GM18520 (cell line): ENCODE results near the gene RTN4RL1.
"Not testable (repeated sequence)": the region's sequence is repeated elsewhere in the genome, so short reads cannot be mapped to it uniquely, and the experiment has no call there.

Experiments
- ATAC-seq: cut with Tn5 transposase; IDR thresholded peaks from one replicate; pipeline ENCODE4 v1.9.1; 2021; ENCODE audit not compliant: unreplicated experiment

RTN4RL1 gene

DNA sequence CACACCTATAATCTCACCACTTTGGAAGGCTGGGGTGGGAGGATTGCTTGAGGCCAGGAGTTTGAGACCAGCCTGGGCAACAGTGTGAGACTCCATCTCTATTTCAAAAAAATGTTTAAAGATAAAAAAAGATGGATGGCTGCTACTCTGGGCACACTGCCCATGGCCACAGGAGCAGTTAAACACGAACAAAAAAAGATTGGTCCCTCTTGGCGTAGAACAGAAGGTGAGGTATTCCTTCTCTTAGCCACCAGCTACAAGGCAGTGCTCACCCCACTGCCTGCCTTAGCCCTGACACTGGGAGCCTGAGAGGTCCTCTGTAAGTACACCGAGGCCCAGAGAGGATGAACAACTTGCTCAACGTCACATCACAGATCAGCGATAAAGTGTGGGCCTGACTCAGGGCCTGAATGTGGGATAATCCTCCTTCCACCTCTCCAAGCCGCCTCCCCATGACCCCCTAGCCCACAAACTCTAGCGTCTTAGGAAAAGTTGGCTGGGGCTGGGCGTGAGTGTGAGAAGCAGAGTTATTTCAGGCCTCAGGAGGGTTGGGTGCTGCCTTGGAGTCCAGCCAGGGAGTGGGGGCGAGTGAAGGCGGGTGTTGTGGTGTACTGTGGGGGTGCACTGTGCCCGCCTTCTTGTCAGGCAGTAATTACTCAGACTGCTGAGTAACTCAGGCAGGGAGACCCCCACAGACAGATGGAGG lies 2.5 kb upstream of the RTN4RL1 start:
- ATAC-seq: no peak

DNA sequence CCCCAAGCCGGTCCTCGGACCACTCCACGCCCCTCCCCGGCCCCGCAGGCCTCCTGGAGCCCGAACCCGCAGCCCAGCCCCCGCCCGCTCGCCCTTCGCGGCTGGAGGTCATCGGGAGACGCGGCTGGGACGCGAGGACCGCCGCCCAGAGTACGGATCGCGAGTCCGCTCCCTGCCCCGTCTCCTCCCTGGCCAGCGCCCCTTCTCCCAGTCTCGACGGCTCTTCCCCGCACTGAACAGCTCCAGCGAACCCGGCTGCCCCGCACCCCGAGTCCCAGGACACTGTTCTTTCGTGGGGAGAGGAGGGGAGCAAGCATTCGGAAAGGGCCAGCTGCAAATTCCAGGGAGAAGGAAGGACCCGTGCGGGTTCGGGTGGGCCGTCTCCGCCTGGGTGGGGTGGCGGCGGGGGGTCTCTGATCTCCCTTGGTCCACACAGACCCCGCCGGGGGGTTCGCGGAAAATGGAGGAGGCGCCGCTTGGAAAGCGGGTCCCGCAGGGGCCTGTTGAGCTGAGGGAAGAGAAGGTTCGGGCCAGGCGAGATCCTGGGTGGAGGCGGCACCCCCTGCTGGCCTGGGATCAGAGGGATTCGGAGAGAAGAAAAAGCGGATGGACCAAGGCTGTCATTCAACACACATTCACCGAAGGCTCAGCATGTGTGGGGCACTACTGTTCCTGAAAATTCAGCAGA lies 632 bp upstream of the RTN4RL1 start:
- no peak for ATAC-seq

DNA sequence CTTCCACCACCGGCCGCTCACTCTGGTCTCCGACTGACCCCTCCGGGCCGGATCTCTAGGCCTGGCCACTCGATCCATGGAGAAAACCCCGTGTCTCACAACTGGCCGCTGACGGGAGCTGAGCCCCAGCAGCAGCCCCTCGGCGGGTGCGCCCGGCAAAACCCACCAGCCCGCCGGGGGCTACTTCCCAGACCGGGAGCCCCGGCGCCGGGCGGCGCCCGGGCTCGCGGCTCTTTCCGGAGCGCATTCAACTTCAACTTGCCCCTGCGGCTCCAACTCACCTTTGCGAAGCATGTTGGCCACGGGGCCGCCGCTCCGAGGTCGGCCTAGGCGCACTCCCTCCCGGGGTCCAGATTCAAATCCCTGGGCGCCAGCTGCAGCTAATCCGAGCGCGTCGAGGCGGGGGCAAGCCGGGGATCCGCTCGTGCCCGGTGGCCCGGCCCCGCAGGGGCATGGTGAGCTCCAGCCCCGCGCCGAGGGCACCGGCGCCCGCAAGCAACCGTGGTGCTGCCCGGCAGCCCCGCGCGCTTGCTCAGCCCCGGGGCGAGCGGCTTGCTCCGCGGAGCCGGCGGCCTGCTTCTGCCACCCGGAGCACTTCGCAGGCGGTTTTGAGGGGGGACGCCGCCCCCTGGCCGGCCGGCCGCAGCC lies 438 bp downstream of the RTN4RL1 start:
- ATAC-seq: no peak

DNA sequence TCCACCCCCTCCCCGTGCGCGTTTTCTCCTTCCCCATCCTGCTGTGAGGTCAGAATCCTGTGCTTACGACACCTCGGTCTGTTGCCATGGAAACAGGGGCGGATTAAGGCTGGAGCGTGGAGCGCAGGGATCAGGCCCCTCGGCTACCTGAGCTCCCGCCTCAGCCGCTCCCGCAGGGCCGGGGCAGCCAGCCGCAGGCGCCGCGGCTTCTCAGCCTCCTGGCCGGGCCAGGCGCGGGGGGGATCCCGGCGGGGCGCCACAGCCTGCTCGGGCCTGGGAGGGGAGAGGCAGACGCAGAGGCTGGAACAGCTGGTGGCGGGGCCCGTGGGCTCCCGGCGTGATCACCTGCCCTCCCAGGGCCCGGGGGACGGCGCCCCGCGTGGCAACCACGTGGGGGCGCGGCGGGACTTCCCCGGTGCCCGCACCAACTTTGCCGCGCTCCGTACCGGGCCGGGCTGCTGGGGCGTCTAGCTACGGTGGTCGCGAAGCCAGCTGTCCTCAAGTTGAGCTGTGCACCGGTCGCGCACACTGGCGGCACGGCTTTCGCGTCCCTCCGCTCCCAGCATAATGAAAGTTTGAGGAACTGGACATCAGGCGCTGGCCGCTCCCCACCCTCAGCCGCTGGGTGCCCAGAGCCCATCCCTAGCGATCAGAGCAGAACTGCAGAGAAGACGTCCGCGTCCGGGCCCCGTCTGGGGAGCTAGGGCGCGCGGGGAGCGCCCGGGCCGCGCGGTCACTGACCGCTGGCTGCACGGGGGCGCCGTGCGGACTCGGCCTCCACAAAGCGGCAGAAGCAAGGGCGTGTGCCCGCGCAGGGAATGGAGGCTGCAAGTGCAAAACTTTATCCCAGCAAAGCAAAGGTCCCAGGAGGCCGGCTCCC lies 1.2 kb downstream of the RTN4RL1 start:
- no peak for ATAC-seq

DNA sequence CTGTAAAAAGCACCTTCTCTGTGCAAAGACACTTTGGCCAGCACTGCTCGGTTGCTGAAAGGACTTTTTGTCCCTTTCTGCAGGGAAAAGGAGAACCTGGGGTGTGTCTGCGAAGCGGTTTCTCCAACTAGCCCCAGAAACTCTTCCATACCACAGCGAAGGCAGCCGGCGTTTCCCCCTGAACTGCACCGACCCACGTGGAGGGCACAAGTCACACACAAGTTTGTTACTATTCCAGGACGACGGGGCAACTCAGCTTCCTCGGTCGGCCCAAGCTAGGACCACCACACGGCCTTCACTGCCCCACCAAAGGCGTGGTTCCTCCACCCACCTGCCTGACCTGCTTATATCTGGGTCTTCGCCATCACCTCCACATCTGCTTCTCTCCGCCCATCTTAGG lies 1.9 kb downstream of the RTN4RL1 start:
- ATAC-seq: no peak

DNA sequence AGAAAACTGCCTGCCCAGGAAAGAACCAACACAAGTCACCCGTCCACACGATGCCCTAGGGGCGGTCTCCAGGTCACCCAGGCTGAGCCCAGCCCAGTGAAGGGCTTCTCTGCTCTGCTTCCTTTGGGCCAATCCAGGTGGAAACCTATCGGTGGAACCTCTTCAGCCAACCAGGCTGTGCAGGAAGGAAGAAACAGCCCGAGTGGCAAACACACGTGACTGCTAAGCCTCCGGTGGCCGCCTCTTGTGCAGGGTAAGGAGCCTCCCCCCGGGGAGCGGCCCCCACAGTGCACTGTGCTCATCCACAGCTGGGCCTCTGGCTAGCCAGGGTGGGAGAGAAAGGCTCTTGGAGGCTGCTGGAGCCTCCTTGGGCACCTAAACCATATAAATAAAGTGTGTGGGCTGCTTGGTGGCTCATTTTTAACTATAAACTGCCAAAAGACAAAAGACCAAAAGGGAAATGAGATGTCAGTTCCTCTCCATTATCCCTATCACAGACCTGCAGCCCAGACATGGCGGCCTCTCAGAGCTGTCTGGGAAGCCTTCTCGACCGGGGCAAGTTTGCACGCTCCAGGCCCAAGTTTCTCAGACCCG lies 2.4 kb downstream of the RTN4RL1 start:
- no peak for ATAC-seq

DNA sequence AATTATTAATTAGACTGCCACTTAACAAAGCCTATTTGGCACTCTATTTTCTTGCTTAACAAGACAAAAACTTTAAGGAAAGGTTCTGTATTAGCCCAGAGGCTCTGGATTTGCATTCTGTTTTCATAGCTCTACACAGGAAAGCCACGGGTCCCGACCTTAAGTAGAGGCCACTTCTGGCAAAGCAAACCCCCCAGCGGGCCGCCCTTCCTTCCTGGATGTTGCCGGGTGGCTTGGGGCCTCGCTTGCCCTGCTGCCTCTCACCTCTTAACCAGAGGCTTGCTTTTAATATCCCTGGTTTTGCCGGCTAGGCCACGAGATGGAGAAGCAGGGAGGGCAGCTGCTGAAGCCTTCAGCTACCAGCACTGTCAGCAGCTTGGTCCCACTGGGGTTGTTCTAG lies 4.4 kb downstream of the RTN4RL1 start:
- ATAC-seq: no peak

DNA sequence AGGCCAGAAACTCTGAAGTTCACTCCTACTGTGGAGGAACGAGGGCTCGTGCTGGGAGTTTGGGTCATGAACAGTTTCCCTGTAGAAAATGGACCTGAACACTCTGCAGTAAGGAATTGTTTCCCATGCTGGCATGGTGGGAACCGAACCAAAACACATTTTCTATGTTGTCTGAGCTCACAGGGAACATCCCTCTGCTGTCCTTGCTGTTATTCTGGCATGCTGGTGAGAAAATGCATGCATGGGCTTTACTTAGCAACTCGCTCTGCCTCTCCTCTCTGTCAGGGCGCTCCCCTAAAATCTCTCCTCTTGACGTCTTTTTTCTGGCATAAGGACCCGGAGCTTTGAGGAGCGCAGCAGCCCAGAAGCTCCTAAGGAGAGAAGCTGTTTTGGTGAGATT lies 5.4 kb downstream of the RTN4RL1 start:
- ATAC-seq: no peak

DNA sequence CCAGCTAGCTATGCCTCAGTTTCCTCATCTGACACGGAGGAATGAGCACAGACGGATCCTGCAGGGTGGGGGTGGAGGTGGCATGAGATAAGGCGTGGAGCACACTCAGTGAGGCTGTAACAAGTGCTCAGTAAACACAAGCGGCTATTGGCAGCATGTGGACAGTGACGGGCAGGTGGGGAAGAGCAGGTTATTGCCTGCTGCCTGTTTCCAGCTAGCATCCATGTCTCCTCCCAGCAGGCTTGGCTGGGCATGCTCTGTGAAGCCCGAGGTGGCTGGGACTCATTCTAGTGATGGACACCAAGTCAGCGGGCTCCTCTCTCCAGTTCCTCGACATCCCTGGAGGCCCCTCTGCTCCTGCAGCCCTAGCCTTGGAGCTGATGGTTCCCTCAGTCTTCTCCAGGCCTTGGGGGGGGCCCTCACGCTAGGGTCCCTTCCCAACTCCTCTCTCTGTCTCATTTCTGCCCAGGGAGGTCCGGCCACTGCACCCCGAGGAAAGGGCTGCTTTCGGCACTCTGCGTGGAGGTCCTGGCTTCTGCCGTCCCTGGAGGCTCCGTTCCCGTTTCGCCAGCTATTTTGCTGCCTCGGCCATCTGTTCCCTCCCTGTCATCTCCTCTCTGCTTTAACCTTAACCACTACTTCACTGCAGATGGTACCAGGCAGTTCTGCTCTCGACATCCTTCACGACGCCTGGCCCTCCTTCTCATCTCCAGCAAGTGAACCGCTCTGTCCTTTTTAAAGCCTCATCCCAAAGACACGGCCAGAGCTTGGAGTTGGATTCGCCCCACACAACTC lies 6.2 kb downstream of the RTN4RL1 start:
- ATAC-seq: no peak

DNA sequence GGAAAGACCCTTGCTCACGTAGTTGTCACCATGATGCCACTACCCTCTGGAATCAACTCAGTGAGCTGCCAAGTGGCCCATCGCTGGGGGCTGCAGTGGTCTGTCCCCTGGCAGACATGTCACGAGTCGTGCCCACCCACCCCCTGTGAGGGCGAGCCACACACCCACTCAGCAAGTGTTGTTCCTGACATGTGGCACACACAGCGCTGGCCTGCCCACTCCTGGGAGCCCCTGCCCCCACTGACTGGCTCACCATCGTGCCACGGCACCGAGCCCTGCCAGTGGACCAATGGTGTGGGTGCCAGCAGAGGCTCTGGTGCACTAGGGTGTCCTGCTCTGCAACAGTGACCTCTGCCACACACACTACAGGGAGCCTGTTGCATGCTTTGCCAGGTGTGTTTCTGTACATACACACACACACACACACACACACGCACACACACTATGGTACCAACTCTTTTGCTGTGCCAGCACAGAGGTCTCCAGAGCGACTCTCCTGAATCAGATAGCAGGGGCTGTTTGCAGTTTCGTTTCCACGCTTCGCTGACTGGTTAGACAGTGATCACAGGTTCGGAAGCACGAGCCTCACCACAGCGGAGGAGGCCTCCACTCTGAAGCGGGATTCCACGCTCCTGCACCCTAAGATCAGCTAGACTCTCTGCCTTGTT lies 7.7 kb downstream of the RTN4RL1 start:
- no peak for ATAC-seq

DNA sequence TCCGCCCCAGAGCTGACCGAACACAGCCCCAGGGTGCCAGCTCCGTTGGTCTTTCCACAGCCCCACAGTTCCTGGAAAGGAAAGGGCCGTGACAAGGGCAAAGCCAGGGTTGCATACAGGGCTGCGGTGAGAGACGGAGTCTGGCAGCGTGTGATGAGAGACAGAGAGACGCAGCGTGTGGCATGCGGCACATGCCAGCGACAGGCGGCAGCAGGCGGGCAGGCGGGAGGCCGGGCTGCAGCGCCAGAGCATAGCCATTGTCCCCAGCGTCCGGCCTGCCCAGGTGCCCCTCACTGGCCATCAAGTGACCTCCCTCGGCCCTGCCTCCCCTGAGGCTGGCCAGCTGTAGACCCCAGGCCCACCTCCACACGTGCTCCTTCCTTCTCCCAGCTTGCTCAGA lies 8.6 kb downstream of the RTN4RL1 start:
- no peak for ATAC-seq

DNA sequence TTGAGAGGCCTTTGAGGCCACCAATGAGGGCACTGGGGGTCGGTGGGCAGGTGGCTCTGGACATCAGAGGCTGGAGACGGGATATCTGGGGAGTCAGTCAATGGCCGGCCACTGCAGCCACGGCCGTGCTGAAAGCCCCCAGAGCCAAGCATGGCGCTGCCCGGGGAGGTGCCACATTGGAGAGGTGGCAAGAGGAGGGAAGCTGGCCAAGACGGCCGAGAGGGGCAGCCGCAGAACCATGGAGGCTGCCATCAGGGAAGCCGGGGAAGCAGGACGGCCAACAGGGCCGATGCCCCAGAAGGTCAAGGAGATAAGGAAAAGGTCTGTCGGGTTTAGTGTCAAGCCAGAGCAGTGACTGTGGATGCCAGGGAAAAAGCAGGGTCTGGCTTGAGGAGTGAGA lies 9.8 kb downstream of the RTN4RL1 start:
- ATAC-seq: no peak

DNA sequence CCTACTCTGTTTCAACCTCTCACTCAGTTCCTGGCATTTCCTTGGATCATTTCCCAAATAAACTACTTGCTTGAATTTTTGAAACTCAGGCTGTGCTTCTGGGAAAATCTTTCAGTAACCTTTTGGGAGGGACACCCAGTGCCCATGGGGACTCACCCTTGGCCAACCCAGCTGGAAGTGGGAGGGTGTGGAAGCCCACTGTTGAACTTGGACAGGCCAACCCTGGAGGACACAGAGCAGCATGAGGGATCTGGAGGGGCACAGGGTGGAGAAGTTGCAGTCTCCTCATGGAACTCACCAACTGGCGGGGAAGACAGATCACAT lies 11.2 kb downstream of the RTN4RL1 start:
- no peak for ATAC-seq

DNA sequence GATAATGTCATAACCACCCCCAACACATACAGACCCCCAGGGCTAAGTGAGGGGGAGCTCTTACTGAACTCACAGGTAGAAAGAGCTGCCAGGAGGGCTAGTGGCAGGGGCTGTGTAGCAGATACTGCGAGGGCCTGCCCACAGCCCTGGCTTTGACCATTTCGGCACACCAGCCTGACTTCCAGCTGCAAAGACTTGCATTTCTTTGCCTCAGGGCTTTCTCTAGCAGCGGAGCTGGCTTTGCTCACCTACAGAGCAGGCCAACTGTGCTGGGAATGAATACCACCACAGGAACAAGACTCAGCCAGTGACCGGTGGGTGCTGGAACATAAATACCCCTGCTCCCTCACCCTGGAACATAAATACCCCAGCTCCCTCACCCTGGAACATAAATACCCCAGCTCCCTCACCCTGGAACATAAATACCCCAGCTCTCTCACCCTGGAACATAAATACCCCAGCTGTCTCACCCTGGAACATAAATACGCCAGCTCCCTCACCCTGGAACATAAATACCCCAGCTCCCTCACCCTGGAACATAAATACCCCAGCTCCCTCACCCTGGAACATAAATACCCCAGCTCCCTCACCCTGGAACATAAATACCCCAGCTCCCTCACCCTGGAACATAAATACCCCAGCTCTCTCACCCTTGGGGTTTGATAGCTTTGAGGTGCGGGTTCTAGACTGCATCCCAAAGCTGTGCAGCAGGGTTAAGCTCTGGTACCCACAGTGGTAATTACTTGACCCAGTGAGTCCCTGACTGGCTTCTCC lies 11.7 kb downstream of the RTN4RL1 start:
- not testable (repeated sequence) for ATAC-seq

DNA sequence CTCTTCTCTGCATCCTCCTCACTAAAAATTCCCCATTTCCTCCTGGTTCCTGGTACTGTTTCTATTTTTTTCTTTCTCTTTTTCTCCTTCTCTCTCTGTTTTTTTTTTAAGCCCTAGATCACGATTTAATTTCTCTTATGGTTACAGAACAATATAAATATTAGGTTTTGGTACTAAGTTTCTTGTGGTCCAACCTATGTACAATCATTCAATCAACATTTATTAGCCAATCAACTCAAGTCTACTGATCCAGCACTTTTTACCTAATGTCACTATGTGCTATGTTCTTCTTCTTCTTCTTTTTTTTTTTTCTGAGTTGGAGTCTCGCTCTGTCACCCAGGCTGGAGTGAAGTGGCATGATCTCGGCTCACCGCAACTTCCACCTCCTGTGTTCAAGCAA lies 12.6 kb downstream of the RTN4RL1 start:
- no peak for ATAC-seq

DNA sequence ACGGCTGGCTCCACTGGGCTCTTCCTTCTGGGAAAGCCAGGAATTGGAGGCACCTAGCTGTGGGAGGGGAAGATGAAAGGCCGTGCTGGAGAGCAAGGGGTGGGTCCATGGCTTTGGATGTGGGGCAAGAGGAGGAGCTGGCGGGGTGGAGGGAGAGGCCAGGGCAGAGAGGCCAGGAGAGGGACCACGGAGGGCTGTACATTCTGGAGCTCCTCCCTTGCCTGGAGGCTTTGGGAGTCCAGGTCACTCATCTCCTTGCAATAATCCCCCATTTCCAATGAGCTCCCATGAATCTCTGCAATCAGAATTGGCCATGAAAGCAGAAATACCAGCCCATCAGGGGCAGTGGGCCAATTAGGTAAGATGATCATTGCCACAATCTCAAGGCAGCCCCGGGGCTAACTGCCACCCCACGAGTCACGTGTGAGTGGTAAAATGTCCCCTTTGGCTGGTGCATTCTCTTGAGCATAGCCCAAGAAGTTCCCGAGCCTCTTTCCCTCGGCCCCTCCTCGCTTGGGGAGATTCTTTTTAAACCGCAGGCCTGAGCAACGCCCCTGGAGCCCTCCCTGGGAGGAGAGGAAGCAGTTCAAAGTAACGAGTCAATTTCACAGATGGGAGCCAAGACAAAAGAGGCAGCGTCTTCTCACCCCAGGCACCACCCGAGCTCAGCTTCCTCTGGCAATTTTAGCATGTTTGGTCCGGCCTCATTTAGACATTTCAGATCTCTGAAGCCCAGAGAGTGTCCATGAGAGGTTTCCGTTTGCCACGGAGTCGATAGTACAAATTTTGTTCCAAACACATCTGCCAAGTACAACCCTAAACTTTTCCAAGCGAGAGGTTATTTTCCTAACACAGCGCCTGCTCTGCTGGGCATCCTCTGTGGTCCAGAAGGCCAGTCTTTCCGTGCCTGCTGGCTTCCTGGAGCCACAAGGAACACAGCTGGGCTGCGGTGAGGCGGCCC lies 13.4 kb downstream of the RTN4RL1 start:
- ATAC-seq: no peak

DNA sequence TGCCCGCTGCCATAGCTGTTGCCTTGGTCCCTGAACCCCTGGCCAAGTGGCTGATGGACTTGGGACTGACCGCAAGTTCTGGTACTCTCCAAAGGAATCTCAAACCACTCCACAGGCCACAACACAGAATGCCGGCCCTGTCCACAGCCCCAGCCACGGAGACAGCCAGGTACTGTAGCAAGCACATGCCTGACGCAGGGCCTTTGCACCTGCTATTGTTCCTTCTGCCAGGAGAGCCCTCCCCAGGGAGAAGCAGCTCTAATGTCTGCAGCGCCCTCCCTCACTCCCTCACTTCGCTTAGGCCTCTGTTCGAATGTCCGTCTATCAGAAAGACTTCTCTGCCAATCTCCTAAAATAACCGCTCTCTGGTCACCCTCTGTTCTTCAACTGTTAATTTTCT lies 15.4 kb downstream of the RTN4RL1 start:
- no peak for ATAC-seq
